NCI-H187 (cell line): Measurements from ENCODE around the gene GNAT1.
"Not testable (repeated sequence)": the region's sequence is repeated elsewhere in the genome, so short reads cannot be mapped to it uniquely, and the experiment has no call there.

ENCODE experiments used
- DNase-seq, 2 experiments: peaks; one replicate each; lab custom pipeline; 2025; lab: John Stamatoyannopoulos, UW

The GNAT1 gene

GRCh38 chr3:50242851-50243542, 51.6 kb downstream of the GNAT1 start:
- no peak for DNase-seq

GRCh38 chr3:50243543-50243895, 52.1 kb downstream of the GNAT1 start:
- DNase-seq: no peak

GRCh38 chr3:50244813-50245212, 53.4 kb downstream of the GNAT1 start:
- not testable (repeated sequence) for DNase-seq

- no peak for DNase-seq
These were observed 53.9 kb downstream of the GNAT1 start for GRCh38 chr3:50245251-50245745.

GRCh38 chr3:50245831-50246516, 54.6 kb downstream of the GNAT1 start:
- peak; percentile 16 to 44 for DNase-seq

- DNase-seq: no peak
These were observed 55.1 kb downstream of the GNAT1 start for GRCh38 chr3:50246517-50246954.
